Spleen (tissue), 11 donors: ENCODE measurements around the gene FTO. TPM values are rescaled to one million over a fixed set of nuclear protein-coding genes. Genes with fewer than 3 reads are reported as not detected.
A peak's percentile ranks its signal among the peaks of the same experiment; 100 is the strongest.

Experiments
- DNase-seq: peaks from one replicate; pipeline ENCODE4 v3.0.0-alpha.2; 2020
- H3K27ac ChIP-seq, 8 donors: fragments of 200-600 bp; sonication (generic) in 7 of 8; 1 replicate in 4 of 8; 2 replicates in 4 of 8; pipeline versions ENCODE4 v1.5.0 to v1.8.0; 2016 to 2021; ENCODE audit warnings: inconsistent platforms in 4 of 8, mild to moderate bottlenecking in 4 of 8, moderate library complexity in 1 of 8
- H3K27me3 ChIP-seq, 7 donors: fragments of 200-600 bp; sonication (generic) in 6 of 7; replicated peaks in 1 of 7; 1 replicate in 4 of 7; 2 replicates in 3 of 7; pipeline versions ENCODE4 v1.5.0 to v1.8.0; 2016 to 2021; ENCODE audit warnings: inconsistent platforms in 3 of 7, mild to moderate bottlenecking in 1 of 7
- H3K36me3 ChIP-seq, 6 donors: fragments of 200-600 bp; sonication (generic) in 5 of 6; 1 replicate in 4 of 6; 2 replicates in 2 of 6; pipeline versions ENCODE4 v1.5.0 to v1.8.0; 2016 to 2021; ENCODE audit warnings: inconsistent platforms in 2 of 6
- H3K4me1 ChIP-seq, 6 donors: fragments of 200-600 bp; sonication (generic) in 5 of 6; 1 replicate in 3 of 6; 2 replicates in 3 of 6; pipeline versions ENCODE4 v1.5.0 to v1.8.0; 2016 to 2021; ENCODE audit warnings: inconsistent platforms in 3 of 6
- H3K4me3 ChIP-seq, 8 donors: fragments of 200-600 bp; sonication (generic) in 7 of 8; 1 replicate in 4 of 8; 2 replicates in 4 of 8; pipeline versions ENCODE4 v1.5.0 to v1.8.0; 2016 to 2021; ENCODE audit warnings: inconsistent platforms in 4 of 8, mild to moderate bottlenecking in 4 of 8, moderate library complexity in 2 of 8
- H3K9me3 ChIP-seq, 8 donors: fragments of 200-600 bp; sonication (generic) in 7 of 8; 1 replicate in 4 of 8; 2 replicates in 4 of 8; pipeline versions ENCODE4 v1.5.0 to v1.8.0; 2016 to 2021; ENCODE audit warnings: inconsistent platforms in 4 of 8
- POLR2A ChIP-seq, 3 donors: fragments of 450-650 bp; IDR thresholded peaks; one replicate each; pipeline ENCODE4 v1.5.1; 2017; ENCODE audit warnings: antibody characterized with exemption in 3 of 3, mild to moderate bottlenecking in 1 of 3
- POLR2AphosphoS5 ChIP-seq, 3 donors: sonication (generic); formaldehyde crosslinking; IDR thresholded peaks; one replicate each; pipeline ENCODE4 v1.5.1; 2017; ENCODE audit warnings: antibody characterized with exemption in 3 of 3
- WGBS, 5 donors: extraction: QIAGEN DNeasy Blood & Tissue Kit in 3 of 5; methylation state at CpG; one replicate each; pipeline versions ENCODE4 v1.1.5 to v1.1.7; 2013 to 2018; 5-methylcytosine and 5-hydroxymethylcytosine counted together
- intact Hi-C: fragments of 100-400 bp; cut with DNase I; formaldehyde crosslinking; loops from one replicate; pipeline ENCODE4 v1.15.0; 2023; ENCODE audit warnings: low total_unique reads
- polyA plus RNA-seq, 3 donors: library from polyadenylated mRNA; stranded (reverse); fragments of 200-250 nt; gene quantifications; one replicate each; pipeline ENCODE4 v1.2.1, GENCODE V29; 2013
- total RNA-seq, 7 donors: library from RNA; depleted of rRNA in 3 of 7; stranded (reverse); fragments of >200 nt in 3 of 7; fragmentation: NEBNext Ultra II Directional in 4 of 7; extraction: Animal tissue kit (Norgen Biotek cat#: 25700) in 4 of 7; gene quantifications; one replicate each; pipeline versions ENCODE4 v1.1.0 to v1.2.1, GENCODE V29; 2016 to 2021
- TF ChIP-seq, protein P1 (sequence below), 11 experiments: fragments of 200-600 bp in 7 of 11; fragments of 450-650 bp in 4 of 11; sonication (generic) in 4 of 11; IDR thresholded peaks in 8 of 11; conservative IDR thresholded peaks in 3 of 11; 1 replicate in 7 of 11; 2 replicates in 4 of 11; pipeline versions ENCODE4 v1.4.0 to v1.8.0; 2016 to 2021; ENCODE audit warnings: antibody characterized with exemption in 11 of 11, inconsistent platforms in 4 of 11, mild to moderate bottlenecking in 1 of 11
- donor health status: healthy with polysubstance abuse.
- donor health status: DM: no; HTN: no; CAD: no; lungs with moderate emphysema.
- donor health status: DM: no; HTN: no; CAD: no.
- donor health status: Bipolar disorder and iron deficiency.
- donor health status: healthy.
- donor health status: DM: no; HTN: no; CAD: no.
- donor health status: DM: yes; HTN: yes; CAD: no.

FTO gene
- total and polyA plus RNA-seq, 10 donors: 6.8 to 89.8 (median 68.4) TPM

DNA sequence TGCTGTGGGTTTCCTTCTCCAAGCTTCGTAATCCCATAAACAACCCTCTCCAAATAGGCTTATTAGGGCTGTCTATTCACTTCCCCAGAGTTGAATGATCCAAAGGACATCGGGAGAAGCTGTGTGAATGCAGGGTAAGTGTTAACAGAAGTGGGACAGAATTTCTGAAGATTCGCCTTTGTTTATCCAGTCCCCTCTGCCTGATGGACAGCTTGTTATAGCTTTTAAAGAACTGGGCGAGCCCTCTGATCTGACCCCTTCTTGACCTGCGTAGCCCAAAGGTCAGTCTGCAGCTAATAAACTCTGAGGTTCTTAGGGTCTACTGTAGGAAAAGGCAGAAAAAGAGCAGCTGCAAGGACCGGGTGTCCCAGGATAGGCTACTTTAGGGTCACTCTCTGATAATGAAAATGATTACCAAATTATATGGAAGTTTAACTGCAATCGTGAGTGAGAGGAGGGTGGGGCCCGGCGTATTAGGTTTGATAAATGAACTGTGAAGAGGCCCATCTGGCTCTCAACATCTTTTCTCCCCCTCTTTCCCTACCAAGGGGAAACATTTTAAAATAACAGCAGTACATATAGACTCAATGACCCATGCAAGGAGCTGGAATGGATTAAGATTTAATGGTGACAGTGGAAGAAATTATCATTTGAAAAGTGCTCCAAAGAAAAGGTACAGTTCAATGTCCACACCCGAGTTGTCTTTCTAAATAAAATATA, 233.4 kb downstream of the FTO start:
- intact Hi-C loops: no loop called here
- WGBS, 5 donors: 76 to 88% (median 82%) methylated on average over 10 of the region's 10 CpGs
- H3K9me3 ChIP-seq: no peaks in the 10 kb centered on the region
- no peak for DNase-seq
- H3K27ac ChIP-seq: no peak overlapping the region
- TF ChIP-seq POLR2AphosphoS5 (IDR thresholded peaks at IDR 0.05) (no peak), POLR2A (IDR thresholded peaks at IDR 0.05) (no peak)
- TF ChIP-seq, protein P1, sequence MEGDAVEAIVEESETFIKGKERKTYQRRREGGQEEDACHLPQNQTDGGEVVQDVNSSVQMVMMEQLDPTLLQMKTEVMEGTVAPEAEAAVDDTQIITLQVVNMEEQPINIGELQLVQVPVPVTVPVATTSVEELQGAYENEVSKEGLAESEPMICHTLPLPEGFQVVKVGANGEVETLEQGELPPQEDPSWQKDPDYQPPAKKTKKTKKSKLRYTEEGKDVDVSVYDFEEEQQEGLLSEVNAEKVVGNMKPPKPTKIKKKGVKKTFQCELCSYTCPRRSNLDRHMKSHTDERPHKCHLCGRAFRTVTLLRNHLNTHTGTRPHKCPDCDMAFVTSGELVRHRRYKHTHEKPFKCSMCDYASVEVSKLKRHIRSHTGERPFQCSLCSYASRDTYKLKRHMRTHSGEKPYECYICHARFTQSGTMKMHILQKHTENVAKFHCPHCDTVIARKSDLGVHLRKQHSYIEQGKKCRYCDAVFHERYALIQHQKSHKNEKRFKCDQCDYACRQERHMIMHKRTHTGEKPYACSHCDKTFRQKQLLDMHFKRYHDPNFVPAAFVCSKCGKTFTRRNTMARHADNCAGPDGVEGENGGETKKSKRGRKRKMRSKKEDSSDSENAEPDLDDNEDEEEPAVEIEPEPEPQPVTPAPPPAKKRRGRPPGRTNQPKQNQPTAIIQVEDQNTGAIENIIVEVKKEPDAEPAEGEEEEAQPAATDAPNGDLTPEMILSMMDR (IDR thresholded peaks at IDR 0.05 in 8 of 11, conservative IDR thresholded peaks at IDR 0.05 in 3 of 11): no peak
- H3K4me1 ChIP-seq: no peaks in the 10 kb centered on the region
- H3K27me3 ChIP-seq: no peaks in the 10 kb centered on the region
- H3K4me3 ChIP-seq: no peak overlapping the region
- peaks cover 0 to 67% (median 12%) of the 10 kb centered on the region in 6 donors for H3K36me3 ChIP-seq

DNA sequence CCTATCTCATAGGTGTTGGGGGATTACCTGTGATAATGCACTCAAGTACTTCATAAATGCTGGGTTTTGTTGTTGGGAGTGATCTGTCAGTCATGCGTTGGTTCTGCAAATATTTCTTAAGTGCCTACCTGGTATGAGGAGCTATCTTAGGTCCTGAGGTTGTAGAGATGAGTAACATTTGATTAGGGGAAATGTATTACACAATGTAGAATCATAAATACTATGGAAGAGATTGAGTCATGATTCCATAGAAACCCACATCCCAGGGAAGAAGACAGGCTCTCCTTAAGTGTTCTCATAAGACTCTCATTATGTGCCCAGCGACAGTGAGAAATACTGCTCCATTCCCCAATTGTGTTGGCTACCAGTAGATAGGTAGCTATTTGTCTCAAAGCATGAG, 240.1 kb downstream of the FTO start:
- peaks cover 0 to 19% (median 0%) of the 10 kb centered on the region in 6 donors for H3K36me3 ChIP-seq
- H3K27me3 ChIP-seq: no peaks in the 10 kb centered on the region
- no peak overlapping the region for H3K4me3 ChIP-seq
- peaks cover 0 to 20% (median 2%) of the 10 kb centered on the region in 6 donors for H3K4me1 ChIP-seq
- H3K9me3 ChIP-seq: no peaks in the 10 kb centered on the region
- intact Hi-C loops: no loop called here
- no peak overlapping the region for H3K27ac ChIP-seq
- no peak for DNase-seq
- 91 to 98% (median 94%) methylated on average over 2 of the region's 2 CpGs for WGBS, 5 donors
- TF ChIP-seq POLR2AphosphoS5 (IDR thresholded peaks at IDR 0.05) (no peak), POLR2A (IDR thresholded peaks at IDR 0.05) (no peak)
- TF ChIP-seq, protein P1 (IDR thresholded peaks at IDR 0.05 in 8 of 11, conservative IDR thresholded peaks at IDR 0.05 in 3 of 11): no peak

DNA sequence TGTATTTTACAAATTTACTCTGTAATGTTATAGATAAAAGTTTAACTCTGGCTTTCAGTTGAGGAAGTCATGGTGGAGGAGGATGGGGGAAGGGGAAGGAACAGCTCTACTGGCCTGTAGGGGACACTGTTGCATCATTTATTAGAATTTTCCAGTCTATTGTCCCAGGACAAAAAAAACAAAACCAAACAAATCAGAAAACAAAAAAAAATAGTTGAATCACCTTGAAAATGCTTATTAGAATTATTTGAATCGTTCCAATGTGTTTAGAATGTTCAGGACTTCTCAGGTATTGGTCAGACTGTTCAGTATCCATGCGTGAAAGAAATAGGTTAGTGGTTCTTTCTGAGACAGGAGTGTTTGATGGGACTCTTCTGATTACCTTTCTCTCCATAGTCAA, 242.0 kb downstream of the FTO start:
- no peak overlapping the region for H3K4me3 ChIP-seq
- peaks cover 0 to 23% (median 2%) of the 10 kb centered on the region in 6 donors for H3K4me1 ChIP-seq
- H3K36me3 ChIP-seq: peaks cover 0 to 8% (median 0%) of the 10 kb centered on the region in 6 donors
- no peak overlapping the region for H3K27ac ChIP-seq
- TF ChIP-seq, protein P1 (IDR thresholded peaks at IDR 0.05 in 8 of 11, conservative IDR thresholded peaks at IDR 0.05 in 3 of 11): peak in 9 of 11 experiments; percentile 25 to 74 (median 66)
- no peak for TF ChIP-seq POLR2A (IDR thresholded peaks at IDR 0.05)
- intact Hi-C loops: no loop called here
- 59 to 73% (median 65%) methylated on average over 2 of the region's 2 CpGs for WGBS, 5 donors
- no peak for DNase-seq
- no peaks in the 10 kb centered on the region for H3K27me3 ChIP-seq
- no peaks in the 10 kb centered on the region for H3K9me3 ChIP-seq

DNA sequence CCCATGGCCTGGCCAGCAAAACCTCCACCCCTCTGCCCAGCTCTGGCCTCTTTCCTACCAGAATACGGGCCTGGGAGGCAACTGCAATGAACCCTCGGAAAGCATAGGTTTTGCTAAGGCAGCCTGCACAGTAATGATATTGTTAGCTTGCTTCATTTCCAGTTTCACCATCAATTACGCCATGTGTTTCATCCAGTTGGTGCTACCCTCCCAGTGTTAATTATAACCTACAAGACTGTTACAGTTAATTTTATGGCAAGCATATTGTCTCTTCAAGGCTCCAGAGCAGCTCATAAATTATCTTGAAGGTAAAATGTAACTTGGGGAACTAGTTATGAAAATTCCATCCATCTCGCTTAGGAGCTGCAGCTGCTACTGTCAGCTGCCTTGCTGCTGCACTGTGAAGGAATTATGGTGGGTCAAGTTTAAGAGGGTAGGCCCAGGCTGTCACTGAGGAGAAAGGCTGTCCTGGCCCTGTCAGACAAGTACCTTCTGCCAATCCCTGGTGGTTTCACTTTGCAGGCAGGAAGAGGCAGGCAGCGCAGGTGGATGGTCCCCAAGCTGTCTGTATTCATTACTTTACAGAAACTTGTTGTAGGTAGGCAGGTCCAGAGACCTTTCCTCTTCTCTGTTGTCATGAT, 242.9 kb downstream of the FTO start:
- no peaks in the 10 kb centered on the region for H3K36me3 ChIP-seq
- no peaks in the 10 kb centered on the region for H3K9me3 ChIP-seq
- H3K4me3 ChIP-seq: no peak overlapping the region
- intact Hi-C loops: no loop called here
- 58 to 89% (median 79%) methylated on average over 5 of the region's 5 CpGs for WGBS, 5 donors
- no peaks in the 10 kb centered on the region for H3K27me3 ChIP-seq
- H3K27ac ChIP-seq: no peak overlapping the region
- TF ChIP-seq, protein P1 (IDR thresholded peaks at IDR 0.05 in 8 of 11, conservative IDR thresholded peaks at IDR 0.05 in 3 of 11): no peak
- TF ChIP-seq POLR2AphosphoS5 (IDR thresholded peaks at IDR 0.05) (no peak), POLR2A (IDR thresholded peaks at IDR 0.05) (no peak)
- no peak for DNase-seq
- peaks cover 0 to 26% (median 7%) of the 10 kb centered on the region in 6 donors for H3K4me1 ChIP-seq
